Skeletal muscle tissue (tissue), 4 donors: ENCODE data around the gene EFNA4. TPM values are rescaled to one million over a fixed set of nuclear protein-coding genes. Genes with fewer than 3 reads are reported as not detected.

ENCODE experiments used
- H3K27ac ChIP-seq: one replicate; pipeline ENCODE4 v1.7.0; 2013; ENCODE audit warnings: mild to moderate bottlenecking, low read depth, low read length, inconsistent platforms
- H3K27me3 ChIP-seq, 3 donors: one replicate each; pipeline ENCODE4 v1.7.0; 2013; ENCODE audit warnings: low read length in 3 of 3; ENCODE audit not compliant: control insufficient read depth in 3 of 3, insufficient read depth in 3 of 3
- H3K36me3 ChIP-seq, 3 donors: one replicate each; pipeline ENCODE4 v1.7.0; 2013; ENCODE audit warnings: low read length in 3 of 3; ENCODE audit not compliant: control insufficient read depth in 3 of 3, insufficient read depth in 3 of 3
- H3K4me1 ChIP-seq, 3 donors: one replicate each; pipeline ENCODE4 v1.7.0; 2013; ENCODE audit warnings: low read length in 3 of 3, mild to moderate bottlenecking in 3 of 3; ENCODE audit not compliant: control insufficient read depth in 3 of 3, insufficient read depth in 3 of 3
- H3K4me3 ChIP-seq, 3 donors: one replicate each; pipeline ENCODE4 v1.7.0; 2013; ENCODE audit warnings: low read length in 3 of 3
- H3K9ac ChIP-seq, 3 donors: one replicate each; pipeline ENCODE4 v1.7.0; 2013; ENCODE audit warnings: low read length in 3 of 3, mild to moderate bottlenecking in 3 of 3, moderate library complexity in 2 of 3, low read depth in 1 of 3
- H3K9me3 ChIP-seq, 3 donors: one replicate each; pipeline ENCODE4 v1.7.0; 2013; ENCODE audit warnings: low read length in 3 of 3; ENCODE audit not compliant: control insufficient read depth in 3 of 3
- total RNA-seq: library from RNA; depleted of rRNA; stranded (reverse); fragments of >200 nt; gene quantifications from one replicate; pipeline ENCODE4 v1.2.3, GENCODE V29; 2014
- donor health status: Osteomylitis.

Gene EFNA4
- total RNA-seq, 1 donor from 2014 or later = 3.7 TPM

GRCh38 chr1:155085504-155086127 lies 22.1 kb downstream of the EFNA4 start:
- peak overlapping the region; percentile 51 to 83 (median 80) for H3K9ac ChIP-seq
- no peaks in the 10 kb centered on the region for H3K9me3 ChIP-seq
- peaks cover 0 to 2% (median 0%) of the 10 kb centered on the region in 3 donors for H3K36me3 ChIP-seq
- peak overlapping the region; percentile 83 for H3K27ac ChIP-seq
- H3K27me3 ChIP-seq = peaks cover 38 to 40% (median 39%) of the 10 kb centered on the region in 3 donors
- peak overlapping the region; percentile 85 to 91 (median 87) for H3K4me3 ChIP-seq
- H3K4me1 ChIP-seq = peaks cover 30 to 42% (median 42%) of the 10 kb centered on the region in 3 donors

DNA sequence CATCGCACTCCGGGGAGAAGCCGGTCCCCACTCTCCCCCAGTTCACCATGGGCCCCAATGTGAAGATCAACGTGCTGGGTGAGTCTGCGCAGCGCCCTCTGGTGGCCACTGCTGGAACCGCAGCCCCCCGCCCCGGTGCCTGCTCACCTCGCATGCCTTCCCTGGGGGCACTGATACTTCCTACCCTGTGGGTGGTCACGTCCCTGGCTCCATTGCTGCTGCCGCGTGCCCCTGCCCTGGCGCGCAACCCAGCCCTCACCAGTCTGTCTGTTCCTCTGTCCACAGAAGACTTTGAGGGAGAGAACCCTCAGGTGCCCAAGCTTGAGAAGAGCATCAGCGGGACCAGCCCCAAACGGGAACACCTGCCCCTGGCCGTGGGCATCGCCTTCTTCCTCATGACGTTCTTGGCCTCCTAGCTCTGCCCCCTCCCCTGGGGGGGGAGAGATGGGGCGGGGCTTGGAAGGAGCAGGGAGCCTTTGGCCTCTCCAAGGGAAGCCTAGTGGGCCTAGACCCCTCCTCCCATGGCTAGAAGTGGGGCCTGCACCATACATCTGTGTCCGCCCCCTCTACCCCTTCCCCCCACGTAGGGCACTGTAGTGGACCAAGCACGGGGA lies 22.7 kb downstream of the EFNA4 start:
- H3K9me3 ChIP-seq = no peaks in the 10 kb centered on the region
- H3K4me1 ChIP-seq = peaks cover 27 to 38% (median 37%) of the 10 kb centered on the region in 3 donors
- H3K9ac ChIP-seq = no peak overlapping the region
- peaks cover 0 to 2% (median 0%) of the 10 kb centered on the region in 3 donors for H3K36me3 ChIP-seq
- no peak overlapping the region for H3K4me3 ChIP-seq
- peaks cover 31 to 34% (median 33%) of the 10 kb centered on the region in 3 donors for H3K27me3 ChIP-seq
- H3K27ac ChIP-seq = no peak overlapping the region

DNA sequence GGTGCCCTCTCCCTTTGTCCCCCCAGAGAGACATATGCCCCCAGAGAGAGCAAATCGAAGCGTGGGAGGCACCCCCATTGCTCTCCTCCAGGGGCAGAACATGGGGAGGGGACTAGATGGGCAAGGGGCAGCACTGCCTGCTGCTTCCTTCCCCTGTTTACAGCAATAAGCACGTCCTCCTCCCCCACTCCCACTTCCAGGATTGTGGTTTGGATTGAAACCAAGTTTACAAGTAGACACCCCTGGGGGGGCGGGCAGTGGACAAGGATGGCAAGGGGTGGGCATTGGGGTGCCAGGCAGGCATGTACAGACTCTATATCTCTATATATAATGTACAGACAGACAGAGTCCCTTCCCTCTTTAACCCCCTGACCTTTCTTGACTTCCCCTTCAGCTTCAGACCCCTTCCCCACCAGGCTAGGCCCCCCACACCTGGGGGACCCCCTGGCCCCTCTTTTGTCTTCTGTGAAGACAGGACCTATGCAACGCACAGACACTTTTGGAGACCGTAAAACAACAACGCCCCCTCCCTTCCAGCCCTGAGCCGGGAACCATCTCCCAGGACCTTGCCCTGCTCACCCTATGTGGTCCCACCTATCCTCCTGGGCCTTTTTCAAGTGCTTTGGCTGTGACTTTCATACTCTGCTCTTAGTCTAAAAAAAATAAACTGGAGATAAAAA lies 23.5 kb downstream of the EFNA4 start:
- Histone ChIP-seq H3K36me3 (peaks cover 0 to 2% (median 0%) of the 10 kb centered on the region in 3 donors), H3K4me1 (peaks cover 29 to 37% (median 35%) of the 10 kb centered on the region in 3 donors), H3K27me3 (peaks cover 24 to 26% (median 26%) of the 10 kb centered on the region in 3 donors)

DNA sequence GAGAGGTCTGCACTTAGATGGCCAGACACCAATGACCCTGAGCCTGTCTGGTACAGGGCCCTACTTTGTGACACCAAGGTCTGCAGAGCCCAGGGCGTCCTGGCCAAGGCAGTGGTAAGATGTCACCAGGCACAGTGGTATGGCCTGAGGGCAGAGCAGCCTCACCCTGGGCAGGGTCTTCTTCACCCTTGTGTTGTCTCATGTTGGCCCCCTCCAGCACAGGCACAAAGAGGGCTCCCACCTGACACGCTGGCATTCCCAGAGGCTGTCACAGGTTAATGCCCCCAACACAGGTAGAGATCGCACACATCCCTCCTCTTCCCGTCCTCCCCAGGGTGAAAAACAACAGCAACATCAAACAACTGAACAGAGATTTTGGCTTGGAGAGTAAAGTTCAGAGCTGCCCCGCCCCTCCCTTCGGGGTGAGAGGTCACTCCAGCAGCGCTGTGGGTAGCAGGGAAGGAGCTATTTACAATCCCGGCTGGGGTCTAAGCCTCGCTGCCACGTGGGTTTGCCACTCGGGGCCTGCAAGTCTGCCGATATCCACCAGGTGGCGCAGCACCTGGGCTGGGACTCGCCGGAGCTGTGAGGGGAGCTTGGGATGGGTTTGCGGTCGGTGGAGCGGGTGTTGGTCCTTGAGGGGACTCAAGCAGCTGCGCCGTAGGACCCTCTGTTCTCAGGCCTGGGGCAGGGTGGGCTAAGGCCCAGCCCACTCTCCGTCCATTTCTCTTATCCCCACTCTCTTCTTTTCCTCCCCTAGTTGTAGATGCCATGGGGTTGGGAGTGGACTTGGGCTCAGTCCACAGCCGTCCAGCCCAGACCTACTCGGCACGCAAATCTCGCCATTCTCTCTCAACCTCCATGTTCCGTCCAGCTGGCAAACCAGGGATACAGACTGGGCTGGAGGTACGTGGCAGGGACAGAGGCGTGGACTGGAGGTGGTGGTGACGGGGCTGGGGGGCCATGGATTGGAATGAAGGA lies 27.8 kb downstream of the EFNA4 start:
- Histone ChIP-seq H3K4me1 (peaks cover 17 to 23% (median 19%) of the 10 kb centered on the region in 3 donors), H3K9ac (peak overlapping the region in 2 of 3 donors; percentile 19 to 40), H3K4me3 (peak overlapping the region in 1 of 3 donors; percentile 30), H3K36me3 (peaks cover 0 to 2% (median 0%) of the 10 kb centered on the region in 3 donors), H3K9me3 (no peaks in the 10 kb centered on the region), H3K27me3 (no peaks in the 10 kb centered on the region), H3K27ac (no peak overlapping the region)

More for the DNA sequence above, 23.5 kb downstream of the EFNA4 start:
- no peak overlapping the region for H3K27ac ChIP-seq
- no peak overlapping the region for H3K9ac ChIP-seq
- H3K4me3 ChIP-seq = no peak overlapping the region
- no peaks in the 10 kb centered on the region for H3K9me3 ChIP-seq

DNA sequence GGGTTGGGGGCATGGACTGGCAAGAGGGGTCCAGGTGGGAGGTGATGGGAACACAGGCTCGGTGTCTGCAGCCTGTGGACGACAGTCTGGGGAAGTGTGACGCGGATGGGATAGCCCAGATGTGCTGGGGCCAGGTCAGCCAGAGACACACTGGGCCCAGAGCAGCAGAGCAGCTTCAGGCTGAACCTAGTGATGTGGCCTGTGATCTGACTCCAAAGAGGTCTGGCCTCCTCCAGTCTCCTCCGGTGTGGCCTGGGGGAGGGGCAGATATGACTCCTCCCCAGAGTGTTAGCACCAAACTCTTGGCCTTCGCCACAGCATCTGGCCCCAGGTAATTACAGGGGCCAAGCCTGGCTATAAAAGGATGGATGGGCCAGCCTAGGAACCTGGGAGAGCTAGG lies 28.6 kb downstream of the EFNA4 start:
- Histone ChIP-seq H3K27me3 (no peaks in the 10 kb centered on the region), H3K36me3 (no peaks in the 10 kb centered on the region), H3K4me1 (peaks cover 17 to 23% (median 19%) of the 10 kb centered on the region in 3 donors), H3K27ac (no peak overlapping the region), H3K4me3 (no peak overlapping the region), H3K9me3 (no peaks in the 10 kb centered on the region), H3K9ac (no peak overlapping the region)

DNA sequence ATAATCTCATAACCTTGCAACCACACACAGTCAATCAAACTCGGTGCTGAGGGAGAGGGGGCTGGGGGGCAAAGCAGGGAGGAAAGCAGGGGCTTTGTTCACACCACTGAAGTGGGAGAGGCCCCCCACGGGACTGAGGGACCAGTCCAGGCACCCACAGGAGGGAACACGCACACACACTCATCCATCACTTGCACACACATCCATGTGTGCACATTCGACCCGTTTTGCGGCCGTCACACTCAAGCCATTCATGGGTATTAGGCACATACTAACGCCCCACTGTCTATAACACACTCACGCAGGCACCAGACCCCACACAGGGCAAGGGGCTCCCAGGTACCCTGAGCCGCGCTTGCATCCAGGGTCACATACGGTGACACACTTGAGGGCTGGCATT lies 29.1 kb downstream of the EFNA4 start:
- no peak overlapping the region for H3K9ac ChIP-seq
- no peak overlapping the region for H3K27ac ChIP-seq
- H3K27me3 ChIP-seq = peaks cover 0 to under 1% (median 0%) of the 10 kb centered on the region in 3 donors
- H3K9me3 ChIP-seq = no peaks in the 10 kb centered on the region
- H3K4me1 ChIP-seq = peaks cover 17 to 23% (median 19%) of the 10 kb centered on the region in 3 donors
- no peak overlapping the region for H3K4me3 ChIP-seq
- no peaks in the 10 kb centered on the region for H3K36me3 ChIP-seq

DNA sequence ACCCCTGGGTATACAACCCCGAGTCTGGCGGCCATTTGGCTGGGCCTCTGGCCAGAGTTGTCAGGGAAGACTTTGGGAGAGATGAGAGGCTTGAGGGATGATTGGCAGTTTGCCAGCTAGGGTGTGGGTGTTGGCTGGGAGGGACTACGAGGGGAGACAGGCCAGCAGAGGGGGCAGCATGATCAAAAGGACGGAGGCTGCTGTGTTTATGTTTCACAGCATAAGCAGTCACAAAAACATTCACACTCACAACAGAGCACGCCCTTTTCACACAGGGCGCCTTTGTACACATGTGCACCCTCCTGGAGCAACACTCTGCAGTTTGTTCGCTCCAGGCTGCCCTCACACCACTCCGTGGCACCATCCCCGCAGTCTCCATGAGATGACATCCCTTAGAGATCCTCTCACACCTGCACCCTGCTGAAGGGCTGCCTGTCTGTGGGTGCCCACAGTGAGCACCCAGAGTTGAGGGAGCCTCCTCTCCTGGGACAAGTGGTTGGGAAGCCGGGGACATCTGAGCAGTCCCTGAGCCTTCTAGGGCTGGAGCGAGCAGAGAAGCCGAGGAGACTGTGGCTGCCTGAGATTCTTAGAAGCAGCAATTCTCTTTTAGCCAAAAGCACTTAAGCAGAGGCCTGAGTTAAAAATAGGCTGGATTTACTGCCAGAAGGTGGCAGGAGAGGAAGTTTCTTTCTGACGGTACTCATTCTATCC lies 30.5 kb downstream of the EFNA4 start:
- Histone ChIP-seq H3K36me3 (no peaks in the 10 kb centered on the region), H3K27ac (no peak overlapping the region), H3K9ac (peak overlapping the region in 2 of 3 donors; percentile 1 to 45), H3K9me3 (no peaks in the 10 kb centered on the region), H3K4me1 (peaks cover 17 to 23% (median 19%) of the 10 kb centered on the region in 3 donors), H3K4me3 (peak overlapping the region in 1 of 3 donors; percentile 22), H3K27me3 (peaks cover 0 to 4% (median 0%) of the 10 kb centered on the region in 3 donors)

GRCh38 chr1:155094622-155094948 lies 31.0 kb downstream of the EFNA4 start:
- H3K4me3 ChIP-seq = no peak overlapping the region
- peaks cover 0 to 4% (median 0%) of the 10 kb centered on the region in 3 donors for H3K27me3 ChIP-seq
- H3K27ac ChIP-seq = no peak overlapping the region

DNA sequence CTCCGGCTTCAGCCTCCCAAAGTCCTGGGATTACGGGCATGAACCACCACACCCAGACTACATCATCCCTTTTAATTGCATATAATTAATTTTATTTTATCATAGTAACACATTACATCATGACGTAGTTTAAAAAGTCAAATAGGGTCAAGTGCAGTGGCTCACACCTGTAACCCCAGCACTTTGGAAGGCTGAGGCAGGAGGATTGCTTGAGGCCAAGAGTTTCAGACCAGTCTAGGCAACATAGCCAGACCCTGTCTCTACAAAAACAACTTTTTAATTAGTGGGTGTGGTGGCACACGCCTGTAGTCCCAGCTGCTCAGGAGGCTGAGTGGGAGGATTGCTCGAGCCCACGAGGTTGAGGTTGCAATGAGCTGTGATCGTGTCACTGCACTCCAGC lies 35.8 kb downstream of the EFNA4 start:
- H3K9me3 ChIP-seq = no peaks in the 10 kb centered on the region
- peaks cover 0 to 4% (median 0%) of the 10 kb centered on the region in 3 donors for H3K27me3 ChIP-seq
- H3K4me1 ChIP-seq = peaks cover 3% of the 10 kb centered on the region in 3 donors
- no peak overlapping the region for H3K4me3 ChIP-seq
- H3K27ac ChIP-seq = no peak overlapping the region
- no peaks in the 10 kb centered on the region for H3K36me3 ChIP-seq
- H3K9ac ChIP-seq = no peak overlapping the region

More at GRCh38 chr1:155094622-155094948, 31.0 kb downstream of the EFNA4 start:
- peaks cover 17 to 23% (median 19%) of the 10 kb centered on the region in 3 donors for H3K4me1 ChIP-seq
- H3K9ac ChIP-seq = peak overlapping the region in 2 of 3 donors; percentile 1 to 45
- no peaks in the 10 kb centered on the region for H3K36me3 ChIP-seq
- no peaks in the 10 kb centered on the region for H3K9me3 ChIP-seq
